ENCODE measurements around the gene PLEKHG1.

The PLEKHG1 gene

DNA sequence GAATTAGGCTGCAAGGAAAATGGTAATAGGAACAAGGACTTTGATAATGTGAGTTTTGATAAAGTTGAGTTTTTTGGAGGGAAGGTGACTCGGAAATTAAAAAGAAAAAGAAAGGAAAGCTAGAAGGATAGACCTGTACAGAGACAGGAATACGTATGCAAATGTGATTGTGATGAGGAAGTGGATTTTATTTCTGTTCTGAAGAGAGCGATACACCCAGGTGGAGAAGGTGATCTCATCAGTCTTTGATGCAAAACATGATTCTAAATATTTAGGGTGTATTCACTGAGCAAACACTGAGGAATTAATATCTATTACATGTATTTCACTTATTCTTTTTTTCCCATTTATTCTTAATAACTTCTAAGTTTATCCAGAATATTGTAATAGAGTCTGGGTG lies 9.2 kb upstream of the PLEKHG1 start:
- no peak for DNase-seq

DNA sequence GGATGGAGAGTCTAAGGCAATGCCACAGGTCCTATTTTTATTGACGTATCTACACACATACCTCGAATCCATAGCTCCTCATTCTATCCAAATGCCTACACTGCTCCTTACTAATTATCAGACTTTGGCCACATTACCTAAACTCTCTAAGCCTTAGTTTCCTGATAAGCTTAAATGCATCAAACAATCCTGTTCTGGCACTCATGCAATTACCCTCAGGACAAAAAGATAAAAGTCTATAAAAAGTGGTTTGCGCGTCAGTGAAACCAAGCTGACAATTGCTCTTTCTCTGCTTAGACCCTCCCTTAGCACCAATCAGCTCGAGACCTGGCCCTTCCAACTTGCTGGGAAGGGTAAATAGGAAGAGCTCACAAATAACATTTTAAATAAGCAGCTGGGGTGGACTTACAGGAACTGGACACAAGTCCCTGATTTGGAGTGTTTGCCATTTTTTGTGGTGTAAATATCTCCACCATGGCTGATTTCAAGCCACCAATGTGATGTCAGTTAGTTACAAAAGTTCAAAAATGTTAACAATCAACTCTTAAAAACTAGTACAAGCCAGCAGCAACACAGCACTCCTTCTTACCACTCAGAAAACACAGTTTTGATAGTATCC lies 7.2 kb upstream of the PLEKHG1 start:
- no peak for DNase-seq

DNA sequence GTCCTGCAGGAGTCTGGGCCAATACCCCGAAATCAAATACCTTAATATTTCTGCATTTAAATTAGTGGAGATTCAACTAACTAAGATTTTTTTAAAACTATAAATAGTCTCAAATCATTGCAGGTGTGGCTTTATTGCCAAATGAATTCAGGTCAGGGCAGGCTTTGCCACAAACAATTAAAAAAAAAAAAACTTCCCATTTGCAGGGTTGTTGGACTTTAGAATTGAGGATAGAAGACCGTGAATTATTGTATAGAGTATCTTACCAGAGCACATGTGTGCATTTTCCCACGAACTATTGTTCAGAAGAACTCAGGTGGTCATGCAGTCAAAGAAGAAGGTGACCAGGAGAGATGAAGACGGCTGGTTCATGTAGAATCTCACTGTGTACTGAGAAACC lies 6.6 kb upstream of the PLEKHG1 start:
- DNase-seq = no peak

DNA sequence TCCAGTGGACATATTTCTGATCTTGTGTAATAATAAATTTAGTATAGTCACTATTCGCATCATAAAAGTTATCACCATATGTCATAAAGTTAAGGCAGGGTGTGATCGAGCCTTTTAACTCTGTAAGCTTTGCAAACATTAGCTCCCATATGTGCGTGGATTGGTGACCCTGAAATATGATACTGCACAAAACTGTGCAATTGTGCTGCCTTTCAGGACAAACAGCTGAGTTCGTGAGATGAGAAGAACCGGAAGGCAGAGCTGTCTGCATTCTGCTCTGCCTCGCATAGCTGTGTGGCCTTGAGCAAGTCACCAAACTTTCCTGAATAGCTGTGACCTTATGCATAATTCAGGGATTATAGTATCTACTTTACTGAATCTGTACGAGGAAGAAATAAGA lies 3.2 kb upstream of the PLEKHG1 start:
- DNase-seq = no peak

DNA sequence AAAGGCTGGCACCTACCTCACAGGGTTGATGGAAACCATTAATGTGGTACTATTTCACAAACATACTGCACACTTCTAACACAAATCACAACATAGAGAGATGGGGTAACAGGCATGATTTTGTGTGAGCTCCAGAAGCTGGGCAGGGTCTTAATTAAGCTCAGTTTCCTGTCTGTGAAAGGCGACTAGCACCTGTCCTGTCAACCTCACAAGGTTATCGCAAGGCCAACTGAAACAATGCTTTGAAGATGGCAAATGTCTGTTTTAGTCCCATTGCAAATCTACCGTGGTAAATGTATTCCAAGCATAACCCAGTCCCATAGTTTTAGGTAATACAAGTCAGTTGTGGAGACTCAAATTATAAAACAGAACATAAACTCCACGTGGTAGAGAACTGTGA lies 1.3 kb upstream of the PLEKHG1 start:
- no peak for DNase-seq

DNA sequence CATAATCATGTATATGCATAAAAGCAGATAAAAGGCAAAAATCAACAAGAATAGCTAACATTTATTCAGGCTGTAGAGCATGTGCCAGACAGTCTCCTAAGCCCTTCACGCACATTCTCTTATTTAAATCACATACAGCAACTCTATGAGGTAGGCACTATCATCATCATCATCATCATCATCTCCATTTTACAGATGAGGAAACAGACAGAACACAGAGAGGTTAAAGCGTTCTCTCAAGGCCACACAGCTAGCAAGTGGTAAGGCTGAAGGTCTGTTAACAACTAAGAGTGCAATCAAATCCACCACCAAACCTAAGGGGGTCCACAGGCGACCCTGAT lies 857 bp upstream of the PLEKHG1 start:
- DNase-seq = no peak

DNA sequence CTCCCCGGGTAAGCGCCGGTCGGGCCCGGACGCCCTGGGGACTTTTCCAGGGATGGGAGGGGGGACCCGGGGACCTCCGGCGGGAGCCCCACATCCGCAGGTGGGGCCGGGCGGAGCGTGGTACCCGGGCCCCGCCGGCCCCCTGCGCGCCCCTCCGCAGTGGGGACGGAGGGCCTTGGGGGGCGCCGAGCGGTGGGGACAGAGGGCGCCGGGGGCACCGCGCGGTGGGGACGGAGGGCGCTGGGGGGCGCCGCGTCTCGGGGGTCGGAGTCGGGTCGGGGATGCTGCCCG lies 270 bp downstream of the PLEKHG1 start:
- no peak for DNase-seq

DNA sequence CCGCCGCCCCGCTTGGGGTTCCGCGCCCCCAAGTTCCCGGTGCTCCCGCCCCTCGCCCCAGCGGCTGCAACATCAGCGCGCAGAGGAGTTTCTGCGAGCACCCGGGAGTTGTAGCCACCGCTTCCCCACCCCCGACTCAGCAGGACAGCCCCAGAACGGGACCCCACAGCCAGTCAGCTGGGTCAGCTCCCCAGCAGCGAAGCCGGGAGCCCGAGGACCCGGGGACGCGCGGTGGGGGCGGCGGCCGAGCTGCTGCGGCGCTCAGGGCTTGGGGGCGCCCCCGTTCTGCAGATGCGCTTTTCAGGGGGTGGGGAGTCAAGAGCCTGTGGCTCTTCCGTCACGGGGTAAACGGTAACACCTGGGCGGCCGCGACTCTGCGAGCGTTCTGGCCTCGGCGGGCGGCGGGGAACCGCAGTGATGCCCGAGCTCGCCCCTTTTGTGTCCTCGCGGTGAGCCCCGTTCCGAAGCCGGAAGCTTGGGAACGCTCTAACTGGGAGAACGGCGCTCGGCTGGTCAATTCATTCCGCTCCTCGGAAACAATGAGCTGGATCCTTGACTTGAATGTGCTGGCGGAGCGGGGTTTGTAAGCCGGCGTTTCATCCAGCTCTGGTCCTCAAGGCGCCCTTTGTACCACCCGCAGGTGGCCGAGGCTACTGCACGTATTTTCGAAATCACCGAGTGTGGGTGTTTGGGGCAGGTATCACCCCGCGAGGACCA lies 774 bp downstream of the PLEKHG1 start:
- DNase-seq = no peak

DNA sequence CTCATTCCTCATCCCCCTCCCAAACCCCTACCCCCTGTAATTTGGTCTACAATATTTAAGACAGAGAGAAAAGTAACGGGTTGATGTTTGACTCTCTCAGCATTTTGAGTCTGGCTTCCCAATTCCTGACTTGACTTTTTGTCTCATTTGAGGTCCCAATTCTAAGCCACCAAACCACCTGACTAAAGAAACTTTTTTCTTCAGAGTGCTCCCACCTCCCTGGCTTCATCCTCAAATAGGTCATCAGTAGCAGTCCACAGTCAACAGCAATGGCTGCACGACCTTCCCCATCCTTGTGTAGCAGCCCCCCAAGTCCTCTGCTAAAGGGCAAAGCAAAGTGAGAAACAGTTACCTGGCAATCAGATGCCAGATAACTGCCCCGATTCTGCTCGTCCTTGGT lies 1.8 kb downstream of the PLEKHG1 start:
- DNase-seq = no peak

DNA sequence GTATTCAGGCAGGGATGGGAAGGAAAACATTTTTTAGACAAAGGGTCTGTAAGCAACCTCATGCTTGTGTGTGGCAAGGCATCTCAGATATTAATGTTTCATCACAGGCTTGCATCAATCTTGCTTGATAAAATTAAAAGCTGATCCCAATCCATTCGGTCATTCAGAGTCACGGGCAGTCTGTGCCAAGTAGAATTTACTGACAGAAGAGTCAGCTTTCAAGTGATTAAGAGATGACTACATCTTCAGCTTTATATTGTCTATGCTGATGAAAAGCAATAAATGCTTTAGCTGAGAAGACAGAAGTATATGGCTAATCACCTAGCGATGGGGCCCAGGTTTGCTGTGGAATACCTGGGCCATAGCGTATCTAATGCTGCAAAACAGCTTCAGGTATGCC lies 3.5 kb downstream of the PLEKHG1 start:
- no peak for DNase-seq

DNA sequence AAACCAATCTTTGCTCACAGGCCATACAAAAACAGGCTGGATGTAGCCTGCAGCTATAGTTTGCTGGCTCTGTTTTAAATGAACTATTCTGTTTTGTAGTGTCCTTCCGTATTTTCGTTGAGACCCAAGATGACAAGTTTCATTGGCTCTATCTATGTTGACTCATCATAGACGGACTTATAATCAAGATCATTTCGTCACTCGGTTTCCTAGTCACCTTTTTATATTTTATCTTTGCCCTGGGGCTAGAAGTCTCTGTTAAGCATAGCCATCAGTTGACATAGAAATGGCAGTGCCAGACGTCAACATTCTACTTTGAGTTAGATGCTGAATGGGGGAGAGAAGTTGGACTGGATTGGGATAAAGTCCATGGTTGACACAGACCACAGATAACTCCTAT lies 4.8 kb downstream of the PLEKHG1 start:
- DNase-seq = no peak

DNA sequence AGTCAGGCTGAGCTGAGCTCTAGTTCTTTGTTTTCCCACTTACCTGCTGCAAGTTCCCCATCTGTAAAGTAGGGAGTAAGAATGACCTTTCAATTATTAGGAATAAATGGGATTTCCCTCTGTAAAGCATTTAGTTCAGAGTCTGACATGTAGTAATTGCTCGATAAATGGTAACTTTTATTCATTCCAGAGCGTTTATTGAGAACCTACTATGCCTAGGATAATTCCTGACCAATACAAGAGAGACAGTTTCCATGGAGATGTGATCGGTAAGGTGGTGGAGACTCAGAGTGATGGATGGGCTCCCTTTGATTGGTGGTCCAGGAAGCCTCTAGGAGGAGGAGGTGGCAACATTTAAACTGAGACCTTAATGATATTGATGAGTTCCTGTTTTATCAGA lies 5.6 kb downstream of the PLEKHG1 start:
- DNase-seq = no peak

DNA sequence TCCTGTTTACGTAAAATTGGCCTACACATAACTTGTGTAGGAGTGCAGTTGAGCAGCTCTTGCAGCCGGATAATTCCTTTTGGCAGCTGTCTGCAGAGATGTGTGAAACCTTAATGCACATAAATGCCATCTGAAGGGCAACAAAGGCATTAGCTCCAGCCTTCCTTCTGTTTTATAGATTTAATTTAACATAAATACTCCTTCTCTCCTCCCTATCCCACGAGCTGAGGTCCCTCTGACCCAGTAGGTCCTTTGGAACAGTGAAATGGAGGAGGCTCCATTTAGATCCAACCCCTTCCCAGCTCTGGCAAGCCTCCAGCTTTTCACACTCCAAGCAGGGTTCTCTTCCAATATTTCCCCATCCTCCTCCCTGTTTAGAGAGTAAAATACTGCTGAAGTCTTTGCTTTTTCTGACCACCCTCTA lies 6.5 kb downstream of the PLEKHG1 start:
- no peak for DNase-seq

DNA sequence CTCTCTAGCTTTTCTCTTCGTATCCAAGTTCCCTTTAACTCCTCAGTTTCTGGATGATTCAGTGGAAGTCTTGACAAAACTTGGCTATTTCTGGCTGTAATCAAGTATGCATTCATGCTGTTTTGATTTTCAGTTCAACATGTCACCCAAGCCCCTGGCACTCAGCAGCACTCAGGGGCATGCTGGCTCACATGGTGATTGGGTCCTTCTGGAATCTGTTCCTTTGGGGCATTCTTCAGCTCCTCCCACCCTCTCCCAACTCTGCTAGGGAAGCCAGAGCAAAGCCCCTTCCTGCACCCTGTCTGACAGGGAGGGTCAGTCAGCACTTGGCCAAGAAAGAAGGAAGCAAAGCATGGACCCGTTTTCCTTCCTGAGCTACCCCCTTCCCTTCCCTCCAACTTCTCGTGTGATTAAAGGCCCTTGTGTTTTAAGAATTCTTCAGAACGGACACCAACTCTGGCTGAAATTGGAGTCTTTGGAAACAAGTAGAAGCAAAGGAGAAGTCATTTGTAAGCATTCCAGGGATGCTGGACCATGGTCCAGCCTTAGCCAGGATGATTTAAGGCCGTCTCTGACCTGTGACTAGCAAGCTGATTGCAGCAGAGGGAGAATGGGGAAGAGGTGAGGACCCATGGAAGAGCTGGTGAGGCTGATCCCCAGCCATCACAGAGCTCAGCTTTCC lies 7.1 kb downstream of the PLEKHG1 start:
- DNase-seq = no peak

DNA sequence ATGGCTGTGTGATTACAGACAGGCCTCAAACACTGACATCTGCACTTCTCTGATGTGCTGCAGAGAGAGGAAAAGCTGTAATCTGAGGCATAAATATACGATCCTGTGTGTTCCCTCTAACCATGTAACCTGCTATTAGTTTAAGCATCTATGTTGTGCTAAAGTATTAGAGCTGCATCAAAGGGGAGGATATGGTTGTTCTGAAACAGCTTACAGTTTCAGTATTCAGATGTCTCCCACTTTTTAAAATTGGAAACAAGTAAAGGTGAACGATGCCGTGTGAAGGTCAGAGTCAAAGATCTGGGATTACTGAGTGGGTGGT lies 7.6 kb downstream of the PLEKHG1 start:
- DNase-seq = no peak

DNA sequence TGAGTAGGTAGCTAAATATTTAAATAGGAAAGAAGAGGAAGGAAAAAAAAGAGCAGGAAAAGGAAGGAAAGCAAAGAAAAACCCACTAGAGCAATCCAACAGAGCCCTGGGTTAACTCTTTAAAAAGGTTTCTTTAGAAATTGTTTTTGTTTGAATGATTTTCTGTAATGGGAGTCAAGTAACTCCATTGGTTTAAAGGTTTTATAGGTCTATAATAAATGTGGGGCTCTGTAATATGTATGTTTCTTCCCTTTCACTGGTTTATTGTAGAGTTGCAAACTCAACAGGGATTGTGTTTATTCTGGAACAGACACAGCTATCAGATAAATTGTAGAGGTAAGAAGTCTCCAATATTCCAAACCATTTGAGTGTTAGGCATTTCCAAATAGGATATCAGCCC lies 10.9 kb downstream of the PLEKHG1 start:
- DNase-seq = no peak

DNA sequence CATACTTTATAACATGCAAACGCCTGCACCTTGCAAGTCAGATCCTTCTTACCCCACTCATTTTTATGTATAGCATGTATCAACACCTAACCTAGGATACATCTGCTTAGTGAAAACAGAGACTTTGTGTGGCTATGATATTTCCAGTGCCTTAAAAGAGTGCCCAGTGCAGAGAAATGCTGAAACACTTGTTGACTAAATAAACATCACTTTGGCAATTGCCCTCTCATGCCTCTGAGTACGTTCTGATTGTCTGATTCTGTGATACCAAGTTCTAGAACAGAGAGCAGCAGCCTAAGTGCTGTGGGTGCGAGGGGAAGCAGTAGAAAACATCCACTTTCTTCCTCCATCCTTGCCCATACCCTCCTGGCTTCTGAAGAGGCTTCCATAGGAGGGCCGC lies 13.6 kb downstream of the PLEKHG1 start:
- DNase-seq = no peak

DNA sequence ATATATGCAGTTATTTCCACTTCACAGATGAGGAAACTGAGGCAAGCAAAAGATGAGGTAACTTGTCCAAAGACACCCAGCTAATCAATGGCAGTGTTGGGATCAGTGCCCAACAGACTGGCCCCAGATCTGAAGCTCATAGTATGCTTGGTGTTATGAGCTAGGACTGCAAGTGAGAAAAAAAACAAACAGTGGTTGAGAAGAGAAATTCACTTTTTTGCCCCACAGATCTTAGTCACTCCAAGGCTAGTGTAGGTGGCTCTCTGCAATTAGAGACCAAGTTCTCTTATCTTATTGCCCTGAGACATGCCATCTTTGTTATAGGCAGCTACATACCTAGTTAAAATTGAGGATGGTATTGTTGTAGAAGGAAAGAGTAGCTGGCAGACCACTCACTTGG lies 16.3 kb downstream of the PLEKHG1 start:
- no peak for DNase-seq

DNA sequence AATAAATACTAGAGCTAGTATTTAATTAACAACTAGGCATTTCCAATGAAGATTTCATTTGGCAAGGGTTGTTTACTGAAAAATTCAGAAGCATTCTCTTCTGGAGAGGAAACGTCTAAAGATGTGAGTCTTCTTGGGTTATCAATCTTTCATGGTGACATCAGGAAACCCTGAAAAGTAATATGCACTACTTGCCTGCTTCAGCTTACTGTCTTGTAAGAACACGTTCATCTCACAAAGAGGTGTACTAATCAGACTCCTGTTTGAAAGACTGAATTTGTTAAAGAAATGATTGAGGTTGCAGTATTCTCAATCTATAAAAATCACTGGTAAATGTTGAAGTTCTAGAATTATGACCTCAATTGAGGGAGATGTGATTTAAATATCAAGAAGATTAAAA lies 16.9 kb downstream of the PLEKHG1 start:
- DNase-seq = no peak

DNA sequence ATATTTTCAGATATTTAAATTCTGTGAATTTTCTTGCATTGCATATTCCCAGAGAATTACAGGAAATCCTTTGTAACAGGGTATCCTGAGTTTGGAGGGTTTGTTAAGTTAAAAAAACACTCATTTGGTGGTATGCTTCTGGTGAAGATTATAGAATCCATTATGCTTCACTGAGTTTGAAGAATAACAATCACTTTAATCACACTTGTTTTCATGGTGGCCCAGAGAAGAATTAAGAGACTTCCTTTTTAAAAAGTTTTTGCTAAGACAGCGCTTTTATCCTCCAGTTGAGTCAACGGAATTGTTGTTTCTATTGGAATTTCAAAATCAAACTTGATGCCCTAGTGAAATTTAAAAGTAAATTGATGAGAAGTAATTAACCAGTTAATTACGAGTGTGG lies 17.4 kb downstream of the PLEKHG1 start:
- DNase-seq = no peak

DNA sequence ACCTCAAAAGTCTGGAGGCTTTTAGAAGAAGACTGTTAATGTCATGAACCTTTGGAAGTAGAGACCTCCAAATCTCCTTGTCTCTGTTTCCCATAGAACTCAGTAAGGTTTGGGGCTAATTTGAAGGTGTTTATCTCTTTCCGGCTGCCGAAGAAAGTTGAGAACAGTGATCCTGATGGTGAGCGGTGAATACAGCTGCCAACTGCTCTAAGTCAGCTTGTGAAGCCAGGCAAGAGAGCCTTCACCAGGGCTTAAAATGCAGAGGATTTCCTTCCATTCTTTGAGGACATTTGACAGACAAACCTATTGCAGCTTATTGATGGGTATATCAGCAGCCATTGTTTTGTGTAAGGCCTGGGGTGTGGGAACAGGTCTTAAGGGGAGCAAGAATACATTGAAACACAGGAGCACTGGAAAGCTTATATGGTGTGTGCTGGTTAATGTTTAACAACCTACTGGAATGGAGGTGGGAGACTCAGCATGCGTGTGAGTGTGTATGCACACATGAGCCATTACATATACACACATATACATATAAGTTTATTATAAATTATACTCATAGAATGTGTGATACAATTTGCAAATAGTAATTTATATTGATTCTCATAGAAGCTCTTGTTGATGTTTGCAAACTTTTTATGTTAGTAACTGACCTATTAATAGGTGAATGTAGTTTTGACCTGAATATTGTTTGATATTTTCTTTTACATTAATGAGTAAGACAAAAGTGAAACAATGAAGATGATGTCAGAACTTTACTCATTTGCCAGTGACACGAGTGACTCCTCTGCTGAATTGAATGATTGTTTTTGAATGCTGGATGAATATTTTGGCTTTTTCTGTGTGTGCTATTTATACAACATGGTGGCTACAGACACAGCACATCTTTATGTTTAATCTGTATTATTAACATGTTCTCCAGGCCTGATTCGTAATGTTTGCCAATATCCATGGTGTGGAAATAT lies 18.1 kb downstream of the PLEKHG1 start:
- DNase-seq = no peak

DNA sequence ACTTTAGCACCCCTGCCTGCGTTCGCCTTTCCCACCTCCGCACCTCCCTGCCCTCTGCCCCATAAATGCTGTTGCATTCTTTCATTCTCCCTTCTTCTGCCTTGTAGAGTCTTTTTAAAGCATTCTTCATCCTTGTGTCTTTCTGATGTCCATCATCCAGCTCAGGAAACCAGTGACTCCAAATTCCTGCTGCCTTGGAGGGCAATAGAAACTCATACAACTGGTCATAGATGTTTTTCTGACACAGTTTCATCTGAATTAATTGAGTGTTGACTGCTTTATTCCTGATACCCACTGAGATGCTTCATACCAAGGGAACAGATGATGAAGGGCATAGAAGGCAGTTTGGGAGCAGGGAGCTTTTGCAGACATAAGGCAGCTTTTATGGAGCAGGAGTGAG lies 19.6 kb downstream of the PLEKHG1 start:
- no peak for DNase-seq

DNA sequence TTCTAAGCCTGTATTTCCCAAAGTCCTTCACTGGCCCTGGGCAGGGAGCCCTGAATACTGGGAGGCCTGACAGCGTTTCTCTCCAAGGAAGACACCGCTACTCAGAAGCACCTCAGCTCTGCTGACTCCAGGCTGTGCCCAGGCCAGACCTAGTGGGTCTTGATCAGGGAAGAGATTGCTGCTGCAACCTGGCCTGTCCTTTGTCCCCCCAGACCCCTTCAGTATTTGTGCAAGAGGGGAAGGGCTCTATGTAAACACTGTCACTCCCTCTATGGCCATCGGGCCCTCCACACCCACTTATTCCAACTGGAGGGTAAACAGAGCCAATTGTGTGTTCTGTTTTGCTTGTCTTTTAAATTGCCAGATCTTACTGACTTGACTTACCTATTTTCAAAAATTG lies 20.6 kb downstream of the PLEKHG1 start:
- no peak for DNase-seq

DNA sequence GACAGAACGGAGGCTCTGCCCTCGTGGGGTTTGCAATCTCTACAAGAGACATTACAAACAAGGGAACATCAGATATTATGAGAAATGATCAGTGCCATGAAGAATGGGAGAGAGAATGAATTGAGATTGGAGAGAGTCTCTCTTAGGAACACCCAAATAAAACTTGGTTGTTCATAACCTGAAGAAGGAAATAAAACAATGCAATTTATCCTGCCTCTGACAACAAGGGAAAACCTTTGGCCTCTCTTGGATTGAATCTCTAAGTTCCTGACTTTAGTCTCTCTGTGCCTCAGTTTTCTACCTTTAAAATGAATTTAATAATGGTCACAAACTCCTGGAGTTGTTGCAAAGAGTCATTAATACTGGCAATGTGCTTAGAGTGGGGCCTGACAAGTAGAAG lies 21.1 kb downstream of the PLEKHG1 start:
- DNase-seq = no peak

All from MV-4-11 (cell line).